OCI-M2 (cell line): ENCODE data around the gene VPS13C.
"Not testable (repeated sequence)": the region's sequence is repeated elsewhere in the genome, so short reads cannot be mapped to it uniquely, and the experiment has no call there.

Experiments used
- DNase-seq: peaks from one replicate; lab custom pipeline; 2025; ENCODE audit not compliant: unreplicated experiment; lab: John Stamatoyannopoulos, UW

VPS13C gene

DNA sequence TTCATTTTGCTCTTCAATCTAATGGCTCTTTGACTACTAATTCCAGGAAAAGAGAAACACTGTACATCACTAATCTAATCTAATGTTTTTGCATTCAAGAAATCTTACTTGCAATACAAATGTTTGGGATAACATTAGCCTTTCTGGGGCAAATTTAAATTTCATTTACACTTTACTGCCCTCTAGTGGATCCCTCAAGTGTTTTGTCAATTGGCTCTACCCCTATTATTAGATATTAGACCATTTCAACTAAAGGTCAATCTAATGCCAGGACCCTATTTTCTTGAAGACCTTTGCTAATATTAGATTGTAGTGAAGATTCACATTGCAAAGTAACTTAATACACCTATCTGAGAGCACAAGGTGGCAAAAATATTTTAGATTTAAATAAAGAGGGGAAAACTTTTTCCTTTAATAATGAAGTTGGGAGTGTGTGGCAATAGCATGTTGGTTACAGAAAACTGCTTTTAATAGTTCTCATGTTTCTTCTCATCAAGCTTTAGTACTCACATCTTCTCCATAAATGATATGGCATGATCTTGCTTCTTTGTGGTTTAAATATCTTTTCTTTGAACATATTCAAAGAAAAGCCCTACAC lies 11.6 kb upstream of the VPS13C start:
- DNase-seq = peak; percentile 13

DNA sequence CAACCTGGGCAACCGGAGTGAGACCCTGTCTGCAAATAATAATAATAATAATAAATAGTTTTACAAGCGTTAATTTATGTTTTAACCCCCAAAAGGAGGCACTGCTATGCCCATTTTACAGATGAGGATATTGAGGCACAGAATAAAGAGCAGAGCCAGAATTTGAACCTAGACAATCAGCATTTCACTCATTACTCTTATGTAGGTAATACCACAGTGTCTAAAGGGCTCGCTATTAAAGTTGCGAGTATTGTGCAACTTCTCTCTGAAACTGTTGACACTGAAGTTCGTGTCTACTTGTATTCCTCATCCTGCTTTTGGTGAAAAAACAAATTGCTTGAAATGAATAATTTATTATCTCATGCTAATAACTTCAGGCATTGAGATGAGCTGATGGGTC lies 9.3 kb upstream of the VPS13C start:
- no peak for DNase-seq

GRCh38 chr15:62068810-62069167 lies 8.5 kb upstream of the VPS13C start:
- no peak for DNase-seq

- no peak for DNase-seq
These were observed 8.0 kb upstream of the VPS13C start for GRCh38 chr15:62068071-62068809.

DNA sequence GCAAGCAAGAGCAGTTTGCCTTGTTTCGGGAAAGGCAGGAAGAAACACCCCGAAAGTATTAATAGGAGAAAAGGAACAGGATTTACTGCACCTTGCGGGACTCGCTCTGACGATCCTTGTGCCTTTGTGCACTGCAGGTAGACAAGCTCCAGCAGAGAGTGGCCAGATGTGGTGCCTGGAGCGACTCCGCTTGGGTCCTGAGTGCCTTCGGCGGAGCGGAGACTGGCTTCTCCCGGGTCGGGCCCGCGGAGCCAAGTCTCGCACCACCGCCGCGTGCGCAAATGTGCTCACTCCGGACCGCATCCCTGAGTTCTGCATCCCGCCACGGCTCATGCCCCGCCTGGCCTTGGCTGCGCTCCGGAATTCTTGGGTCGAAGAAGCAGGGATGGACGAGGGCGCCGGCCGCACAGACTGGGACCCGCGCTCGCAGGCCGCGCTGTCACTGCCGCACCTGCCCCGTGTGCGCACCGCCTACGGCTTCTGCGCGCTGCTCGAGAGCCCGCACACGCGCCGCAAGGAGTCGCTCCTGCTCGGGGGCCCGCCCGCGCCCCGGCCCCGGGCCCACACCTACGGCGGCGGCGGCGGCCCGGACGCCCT lies 7.3 kb upstream of the VPS13C start:
- no peak for DNase-seq

GRCh38 chr15:62066663-62067447 lies 6.6 kb upstream of the VPS13C start, which contains the start of gene C2CD4A:
TSS of gene C2CD4A (plus strand) at chr15:62066977. CDS start at chr15:62067614, 637 bp downstream.
- DNase-seq = no peak

DNA sequence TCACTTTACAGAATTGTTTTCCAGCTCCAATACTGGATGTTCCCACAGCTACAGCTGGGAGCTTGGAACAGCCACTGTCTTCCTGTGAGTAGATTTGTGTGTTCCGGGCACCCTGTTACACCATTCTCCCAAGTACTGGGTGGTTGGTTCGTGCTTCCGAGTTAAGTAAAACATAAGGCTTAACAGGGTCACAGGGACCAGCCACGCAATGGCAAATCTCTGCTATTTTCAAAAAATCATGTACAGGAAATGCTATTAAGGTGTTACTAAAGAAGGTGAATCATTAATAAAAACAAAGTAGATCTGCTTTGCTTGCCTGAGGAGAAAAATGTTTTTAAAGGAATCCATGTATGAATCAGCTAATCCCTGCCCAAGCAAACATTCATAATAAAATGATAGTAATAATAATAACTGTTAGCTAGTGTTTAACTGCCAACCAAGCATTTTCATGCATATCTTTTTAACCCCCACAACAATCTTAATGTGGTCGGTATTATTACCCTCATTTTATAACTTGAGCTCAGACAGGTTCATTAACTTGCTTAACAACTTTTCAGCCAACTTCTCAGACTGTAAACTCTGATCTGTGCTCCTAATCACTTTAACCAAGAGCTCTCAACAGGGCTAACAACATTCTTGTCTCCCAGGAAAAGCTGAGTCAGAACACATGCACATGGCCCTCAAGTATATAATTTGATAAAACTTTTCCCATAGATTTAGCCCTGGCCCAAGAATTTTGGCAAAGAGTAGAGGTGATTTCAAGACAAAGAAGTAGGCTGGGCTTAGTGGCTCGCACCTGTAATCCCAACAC lies 3.8 kb upstream of the VPS13C start:
- no peak for DNase-seq

- no peak for DNase-seq
These were observed 641 bp upstream of the VPS13C start for GRCh38 chr15:62060896-62061280.

DNA sequence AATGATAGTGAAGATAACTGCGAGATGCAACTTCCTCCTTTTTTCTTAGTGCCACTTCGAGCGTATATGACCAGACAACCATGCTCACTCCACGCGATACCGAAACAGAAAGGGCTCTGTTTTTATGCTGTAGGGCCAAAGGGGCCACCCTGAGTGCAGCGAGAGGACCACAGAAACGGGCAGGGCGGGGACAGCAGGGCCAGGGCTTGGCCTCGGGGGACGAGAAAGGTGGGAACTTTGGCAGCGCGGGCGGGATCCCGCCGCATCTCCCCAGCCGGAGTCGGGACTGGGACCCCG lies 483 bp downstream of the VPS13C start:
- DNase-seq = no peak

DNA sequence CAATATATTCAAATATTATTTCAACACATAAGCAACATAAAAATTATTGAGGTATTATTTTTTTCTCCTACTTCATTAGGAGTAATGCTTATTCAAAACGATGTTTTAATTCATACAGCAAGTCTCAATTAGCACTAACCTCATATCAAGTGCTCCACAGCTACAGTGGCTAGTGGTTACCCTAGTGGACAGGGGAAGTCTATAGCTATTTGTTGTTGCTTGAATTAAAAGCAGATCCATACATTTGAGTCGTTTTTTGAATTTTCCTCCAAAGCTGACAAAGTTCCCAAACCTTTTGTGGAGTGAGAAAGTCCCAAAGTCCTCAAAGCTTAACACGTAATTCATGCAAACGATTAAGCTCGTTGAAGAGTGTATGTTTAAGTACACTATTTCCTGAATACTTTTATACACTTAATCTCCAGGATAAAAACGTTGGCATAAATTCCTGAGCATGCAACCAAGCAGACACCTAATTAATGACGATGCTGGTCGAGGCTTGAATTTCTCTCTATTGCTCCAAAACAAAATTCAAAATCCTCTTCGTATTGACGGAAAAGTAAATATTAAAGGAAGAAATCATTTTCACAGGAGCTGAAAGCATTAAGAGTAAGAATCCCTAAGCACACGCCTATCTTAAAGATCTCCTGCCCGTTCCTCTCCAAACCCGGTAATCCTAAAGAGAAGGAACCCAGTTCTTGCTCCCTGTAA lies 985 bp downstream of the VPS13C start:
- peak; percentile 27 for DNase-seq

DNA sequence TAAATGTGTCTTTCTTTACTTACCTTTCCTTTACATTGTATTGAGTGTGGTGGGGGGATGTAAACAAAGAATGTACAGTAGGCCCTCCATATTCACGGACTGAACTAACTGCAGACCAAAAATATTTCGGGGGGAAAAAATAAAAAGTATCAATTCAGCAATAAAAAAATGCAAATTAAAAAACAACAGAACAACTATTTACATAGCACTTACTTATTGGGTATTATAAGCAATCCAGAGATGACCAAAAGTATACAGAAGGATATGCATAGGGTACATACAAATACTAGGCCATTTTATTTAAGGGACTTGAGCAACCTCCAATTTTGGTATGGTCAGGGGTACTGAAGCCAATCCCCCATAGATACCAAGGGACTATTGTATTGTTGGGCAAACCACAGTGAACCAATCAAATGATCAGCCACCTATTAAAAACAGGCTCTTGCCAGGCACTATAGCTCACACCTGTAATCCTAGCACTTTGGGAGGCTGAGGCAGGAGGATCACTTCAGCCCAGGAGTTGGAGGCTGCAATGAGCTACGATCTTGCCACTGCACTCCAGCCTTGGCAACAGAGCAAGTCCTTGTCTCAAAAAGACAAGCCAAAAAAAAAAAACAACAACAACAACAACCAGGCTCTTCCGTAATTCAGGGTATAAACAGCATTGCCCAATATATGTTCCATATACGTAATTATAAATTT lies 1.8 kb downstream of the VPS13C start:
- no peak for DNase-seq

DNA sequence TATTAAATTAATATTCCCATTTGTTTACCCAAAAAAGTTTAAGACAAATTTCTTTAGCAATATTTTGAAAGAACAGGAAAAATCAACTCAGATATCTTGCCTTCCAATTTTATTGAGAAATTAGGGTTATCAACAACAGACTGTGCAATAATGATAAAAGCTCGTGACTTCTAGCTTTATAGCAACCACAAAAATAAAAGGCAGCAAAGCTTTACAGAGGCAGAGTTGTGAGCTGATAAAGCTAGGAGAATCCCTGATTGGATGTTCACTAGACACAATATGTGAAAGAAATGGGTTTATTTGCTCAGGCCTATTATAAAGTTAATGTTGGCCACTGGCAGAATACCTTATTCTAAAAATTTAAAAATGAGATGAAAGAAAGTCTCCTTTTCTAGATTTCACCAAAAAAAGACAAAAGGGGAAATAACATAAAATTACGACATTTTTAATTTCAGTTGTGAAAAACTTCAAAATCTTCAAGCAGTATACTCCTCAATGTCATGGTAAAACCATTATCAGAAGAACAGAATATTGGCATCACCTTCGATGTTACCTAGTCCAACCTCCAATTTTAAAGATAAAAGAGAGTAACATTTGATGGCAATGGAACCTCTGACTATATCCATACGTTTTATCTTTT lies 2.8 kb downstream of the VPS13C start:
- no peak for DNase-seq

DNA sequence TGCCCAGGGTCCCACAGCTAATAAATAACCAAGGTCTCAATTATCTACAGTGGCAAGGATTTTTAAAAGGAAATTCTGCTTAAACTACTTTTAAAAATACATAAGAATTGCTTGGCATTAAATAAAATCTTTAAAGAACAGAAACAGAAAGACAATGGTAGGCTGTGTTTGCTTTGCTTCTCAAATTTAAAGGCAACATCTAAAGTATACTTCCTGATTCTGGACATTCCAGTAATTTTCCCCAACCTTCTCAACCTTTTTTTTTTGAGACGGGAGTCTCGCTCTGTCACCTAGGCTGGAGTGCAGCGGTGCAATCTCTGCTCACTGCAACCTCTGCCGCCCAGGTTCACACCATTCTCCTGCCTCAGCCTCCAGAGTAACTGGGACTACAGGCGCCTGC lies 5.3 kb downstream of the VPS13C start:
- no peak for DNase-seq

DNA sequence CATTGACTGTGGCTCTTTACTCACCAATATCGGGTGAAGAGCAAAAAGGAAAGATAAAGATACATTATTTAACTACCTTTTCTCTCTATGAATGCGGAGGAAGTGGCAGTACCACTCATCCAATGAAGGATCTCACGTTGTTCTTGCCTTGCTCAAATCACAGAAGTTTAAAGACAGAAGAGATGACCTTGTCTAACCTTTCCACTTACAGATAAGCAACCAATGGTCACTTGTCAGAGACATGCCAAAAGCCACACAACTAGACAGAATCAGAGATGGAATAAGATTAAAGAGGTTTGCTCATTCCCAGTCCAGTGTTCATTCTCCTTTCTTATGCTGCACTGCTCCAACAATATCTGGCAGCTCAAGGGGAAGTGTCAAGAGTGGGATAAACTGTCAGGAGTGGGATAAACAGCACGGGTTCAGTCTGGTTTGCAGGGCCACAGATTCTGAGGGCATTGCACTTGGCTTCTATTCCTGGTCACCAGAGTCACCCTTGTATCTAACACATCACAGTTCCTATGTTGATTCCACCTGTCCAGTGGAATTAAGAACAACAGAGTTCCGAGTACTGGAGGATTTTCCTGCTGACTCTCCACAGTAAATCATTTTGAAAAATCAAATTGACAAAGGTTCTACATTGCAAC lies 6.7 kb downstream of the VPS13C start:
- DNase-seq = no peak

GRCh38 chr15:62052713-62053112 lies 7.5 kb downstream of the VPS13C start:
- DNase-seq = no peak

GRCh38 chr15:62051166-62051565 lies 9.1 kb downstream of the VPS13C start:
- no peak for DNase-seq

DNA sequence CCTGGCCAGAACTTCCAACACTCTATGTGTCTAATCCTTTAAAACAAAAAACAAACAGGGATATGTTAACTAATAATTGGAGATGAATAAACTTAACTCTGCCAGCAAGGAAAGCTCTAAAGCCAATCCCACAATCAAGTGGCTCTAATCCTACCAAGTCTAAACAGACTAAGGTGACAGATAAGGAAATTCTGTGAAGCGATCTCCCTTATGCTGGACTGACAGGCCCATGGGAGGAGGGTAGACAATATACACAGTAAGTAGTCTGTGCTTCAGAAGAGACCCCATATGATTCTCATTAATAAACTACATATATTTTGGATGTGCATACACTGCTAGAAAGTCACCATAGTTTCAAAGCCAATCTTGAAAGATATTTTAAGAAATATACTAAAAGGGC lies 10.1 kb downstream of the VPS13C start:
- no peak for DNase-seq

GRCh38 chr15:62048254-62048653 lies 12.0 kb downstream of the VPS13C start:
- DNase-seq = not testable (repeated sequence)

DNA sequence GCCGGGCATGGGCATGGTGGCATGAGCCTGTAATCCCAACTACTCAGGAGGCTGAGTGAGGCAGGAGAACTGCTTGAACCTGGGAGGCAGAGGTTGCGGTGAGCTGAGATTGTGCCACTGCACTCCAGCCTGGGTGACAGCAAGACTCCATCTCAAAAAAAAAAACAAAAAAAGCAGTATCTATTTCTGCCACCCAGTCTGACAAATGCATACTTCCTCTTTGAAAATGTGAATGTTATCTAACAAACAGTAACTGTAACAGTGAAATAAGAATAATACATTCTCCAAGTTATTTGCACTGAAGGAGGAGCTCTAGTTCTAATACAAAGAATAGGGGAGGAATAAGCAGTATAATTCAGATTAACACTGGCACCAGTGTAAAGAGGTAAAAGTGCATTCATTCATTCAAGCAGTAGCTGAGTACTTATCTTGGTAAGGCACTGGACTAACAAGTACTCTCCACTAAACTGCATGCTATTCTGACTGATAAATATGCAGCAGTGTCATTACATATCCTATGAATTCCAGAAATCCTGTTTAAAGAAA lies 12.9 kb downstream of the VPS13C start:
- DNase-seq = peak; percentile 40
